Fibroblast of upper back skin (primary cell): Measurements from ENCODE around the gene IFI27.
A peak's percentile ranks its signal among the peaks of the same experiment; 100 is the strongest.

Experiments used
- DNase-seq: peaks from one replicate; pipeline ENCODE4 v3.0.0-alpha.2; 2013

IFI27 gene

DNA sequence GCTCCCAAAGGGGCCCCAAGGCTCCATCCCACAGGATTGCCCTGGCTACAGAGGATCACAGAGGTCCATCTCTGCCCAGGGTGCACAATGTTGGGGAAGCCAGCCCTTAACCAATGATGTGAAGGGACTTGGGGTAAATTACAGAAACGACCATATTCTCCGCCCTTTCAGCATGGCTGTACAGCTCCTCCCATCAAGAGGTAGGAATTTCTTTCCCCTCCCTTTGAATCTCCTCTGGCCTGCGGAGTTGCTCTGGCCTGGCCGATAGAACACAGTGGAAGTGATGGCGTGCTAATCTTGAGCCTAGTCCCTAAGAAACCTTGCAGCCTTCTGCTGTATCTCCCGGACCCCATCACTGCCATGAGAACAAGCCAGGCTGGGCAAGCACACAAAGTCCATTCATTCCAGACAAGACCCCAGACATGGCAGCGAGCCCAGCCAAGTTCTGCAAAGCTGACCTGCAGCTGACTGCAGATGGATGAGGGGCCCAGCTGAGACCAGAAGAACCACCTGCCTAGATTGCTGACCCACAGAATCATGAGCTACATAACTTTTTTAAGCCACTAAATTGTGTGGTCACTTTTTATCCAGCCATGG lies 6.9 kb upstream of the IFI27 start:
- no peak for DNase-seq

DNA sequence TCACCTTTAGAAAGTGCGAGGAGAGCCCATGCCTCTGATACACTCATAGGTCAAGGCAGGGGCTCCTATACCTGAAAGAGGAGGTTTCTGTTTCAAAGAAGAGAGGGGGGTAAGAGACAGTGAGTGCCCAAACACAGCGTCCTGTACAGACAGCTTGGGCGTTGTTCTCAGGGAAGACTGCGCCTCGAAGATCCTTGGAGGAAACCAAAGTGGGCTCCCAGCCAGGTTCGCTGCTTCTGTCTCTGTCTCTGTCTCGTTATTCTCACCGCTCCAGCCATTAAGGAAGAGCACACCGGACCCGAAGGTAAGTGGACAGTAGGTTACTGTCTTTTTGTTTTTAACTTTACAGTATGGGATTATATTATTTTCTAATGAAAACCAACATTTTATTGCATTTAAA lies 5.8 kb upstream of the IFI27 start:
- DNase-seq: no peak

GRCh38 chr14:94109915-94110250 lies 653 bp upstream of the IFI27 start:
- DNase-seq: no peak

DNA sequence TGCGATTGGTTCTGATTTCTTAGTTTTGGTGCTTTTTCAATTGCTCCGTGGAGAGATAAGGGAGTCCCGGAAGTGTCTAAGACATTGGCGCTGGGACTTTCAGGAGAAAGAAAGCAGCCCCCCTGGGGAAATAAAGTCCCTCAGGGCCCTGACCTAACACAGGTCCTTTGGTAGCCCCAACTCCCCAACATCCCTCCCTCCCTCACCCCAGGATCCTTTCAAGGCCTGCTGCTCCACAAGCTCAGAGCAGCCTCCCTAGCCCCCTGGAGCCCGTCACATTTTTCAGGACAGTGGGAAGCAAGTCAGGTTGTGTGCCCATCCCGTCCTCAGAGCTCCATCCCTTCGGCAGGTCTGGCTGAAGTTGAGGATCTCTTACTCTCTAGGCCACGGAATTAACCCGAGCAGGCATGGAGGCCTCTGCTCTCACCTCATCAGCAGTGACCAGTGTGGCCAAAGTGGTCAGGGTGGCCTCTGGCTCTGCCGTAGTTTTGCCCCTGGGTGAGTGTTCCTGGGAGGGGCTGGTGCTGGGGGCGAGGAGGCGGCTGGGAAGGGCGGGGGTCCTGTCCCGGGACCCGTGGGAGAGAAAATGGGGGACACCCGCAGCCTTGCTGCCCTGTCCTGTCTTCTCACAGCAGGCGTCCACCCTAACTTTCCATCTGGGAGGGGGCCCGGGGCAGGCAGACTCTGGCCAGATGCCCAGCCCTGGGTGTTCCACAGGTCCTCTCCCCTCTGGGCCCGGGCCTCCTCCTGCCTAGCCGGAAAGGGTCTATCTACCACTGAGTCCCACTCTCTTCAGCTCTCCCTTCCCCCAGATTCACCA lies 950 bp downstream of the IFI27 start:
- DNase-seq: no peak

GRCh38 chr14:94112513-94113063 lies 2.1 kb downstream of the IFI27 start:
- DNase-seq: no peak

DNA sequence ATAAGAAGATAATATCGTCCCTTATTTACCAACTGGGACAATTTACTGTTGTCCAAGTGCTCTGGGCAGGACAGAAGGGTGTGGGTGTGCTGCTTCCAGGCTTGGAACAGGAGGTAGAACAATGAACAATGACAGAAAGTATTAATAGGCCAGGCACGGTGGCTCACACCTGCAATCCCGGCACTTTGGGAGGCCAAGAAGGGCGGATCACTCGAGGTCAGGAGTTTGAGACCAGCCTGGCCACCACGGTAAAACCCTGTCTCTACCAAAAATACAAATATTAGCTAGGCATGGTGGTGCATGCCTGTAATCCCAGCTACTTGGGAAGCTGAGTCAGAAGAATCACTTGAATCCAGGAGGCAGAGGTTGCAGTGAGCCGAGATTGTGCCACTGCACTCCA lies 2.5 kb downstream of the IFI27 start:
- DNase-seq: no peak

GRCh38 chr14:94113490-94113889 lies 3.0 kb downstream of the IFI27 start:
- no peak for DNase-seq

DNA sequence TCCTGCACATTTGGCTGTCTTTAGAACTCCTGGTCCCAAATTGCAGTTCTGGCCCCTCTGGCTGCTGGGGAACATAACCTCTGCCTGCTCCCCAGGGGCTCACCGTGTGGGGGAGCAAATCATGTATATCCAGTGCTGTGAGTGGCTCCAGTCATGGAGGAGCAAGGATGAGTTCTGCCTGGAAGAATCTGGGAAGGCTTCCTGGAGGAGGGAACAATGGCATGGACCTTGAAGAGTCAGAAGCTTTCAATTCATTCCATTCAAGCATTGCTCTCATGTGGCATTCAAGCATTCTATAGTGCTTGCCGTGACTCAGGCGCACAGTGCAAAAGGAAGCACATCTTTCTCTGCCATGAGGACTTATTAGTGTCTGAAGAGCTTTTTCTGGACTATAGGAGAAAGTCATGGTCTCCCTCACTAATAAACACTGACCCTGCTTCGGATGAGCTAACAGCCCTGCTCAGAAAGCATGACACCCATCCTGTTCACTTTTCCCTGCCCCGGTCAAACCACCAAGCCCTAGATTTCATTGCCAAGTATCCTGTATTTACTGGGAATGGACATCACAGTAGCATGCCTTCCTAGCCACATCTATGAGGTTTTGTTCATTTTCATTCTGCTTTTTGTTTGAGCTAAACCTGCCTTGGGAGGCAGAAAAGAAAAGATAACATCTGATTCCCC lies 3.5 kb downstream of the IFI27 start:
- DNase-seq: no peak

DNA sequence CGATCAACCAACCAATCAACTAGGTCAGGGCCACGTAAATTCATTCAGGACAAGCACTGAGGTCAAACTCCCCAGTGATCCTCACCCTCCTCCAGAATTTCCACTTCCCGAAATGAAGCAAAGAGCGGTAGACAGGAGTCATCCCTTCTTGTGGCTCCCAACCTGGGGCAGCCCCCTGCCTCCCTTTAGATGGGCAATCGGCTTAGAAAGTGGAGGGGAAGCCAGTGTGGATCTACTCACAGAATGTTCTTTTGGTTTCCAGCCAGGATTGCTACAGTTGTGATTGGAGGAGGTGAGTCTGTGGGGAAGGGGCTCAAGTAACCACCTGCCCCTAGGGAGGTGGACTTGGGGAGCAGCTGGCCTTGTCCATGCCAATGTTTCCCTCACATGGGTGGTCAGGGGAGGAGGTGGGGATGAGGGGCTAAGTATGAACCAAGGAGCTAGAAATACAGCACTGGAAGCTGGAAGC lies 4.1 kb downstream of the IFI27 start:
- DNase-seq: no peak

DNA sequence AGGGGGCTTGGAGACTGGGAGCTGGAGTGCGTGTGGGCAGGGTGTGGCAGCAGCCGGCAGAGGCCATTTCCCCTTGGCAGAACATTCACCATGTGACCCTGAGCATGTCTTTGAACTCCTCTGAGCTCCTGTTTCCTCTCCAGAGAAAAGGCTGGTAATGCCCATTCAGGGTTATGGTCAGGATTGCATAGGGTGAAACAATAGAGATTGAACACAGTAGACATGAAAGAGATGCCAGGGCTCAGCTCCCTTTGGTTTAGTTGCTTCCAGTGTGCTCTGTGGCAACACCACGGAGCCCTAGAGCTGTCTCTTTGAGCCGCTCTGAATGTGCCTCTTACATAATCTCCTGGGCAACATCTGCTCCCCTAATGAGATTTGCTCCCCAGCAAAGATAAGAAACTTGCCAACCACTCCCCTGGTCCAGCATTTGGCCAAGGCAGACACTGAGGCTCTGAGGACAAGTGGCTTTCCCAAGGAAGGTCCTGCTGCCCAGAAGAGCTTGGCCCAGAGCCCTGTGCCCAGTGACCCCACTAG lies 4.6 kb downstream of the IFI27 start:
- DNase-seq: no peak

- no peak for DNase-seq
Measured at GRCh38 chr14:94115631-94116030, 5.1 kb downstream of the IFI27 start.

GRCh38 chr14:94116701-94117100 lies 6.2 kb downstream of the IFI27 start:
- no peak for DNase-seq

- DNase-seq: no peak
Measured at GRCh38 chr14:94117856-94118255, 7.3 kb downstream of the IFI27 start.

- DNase-seq: no peak
Measured at GRCh38 chr14:94119071-94119470, 8.5 kb downstream of the IFI27 start.

- peak; percentile 30 for DNase-seq
Measured at GRCh38 chr14:94120667-94121340, 10.3 kb downstream of the IFI27 start.

DNA sequence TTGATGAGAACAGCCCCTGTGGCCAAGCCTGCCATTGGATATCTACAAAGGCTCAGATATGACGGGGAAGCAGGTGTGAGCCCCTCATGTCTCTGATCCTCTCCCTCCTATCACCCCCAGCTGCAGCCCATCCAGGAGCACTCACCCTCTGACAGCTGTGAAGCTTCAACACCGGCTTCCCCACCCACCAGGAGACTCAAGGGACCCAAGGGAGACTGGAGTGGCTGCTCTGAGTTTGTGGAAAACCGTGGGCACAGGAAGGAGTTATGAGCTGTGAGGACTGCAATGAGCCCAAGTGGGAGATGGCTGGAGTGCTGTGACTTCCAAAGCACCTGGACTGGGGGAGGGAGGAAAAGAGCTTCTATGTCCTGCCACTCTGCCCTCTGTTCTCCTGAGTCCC lies 10.9 kb downstream of the IFI27 start:
- DNase-seq: no peak

DNA sequence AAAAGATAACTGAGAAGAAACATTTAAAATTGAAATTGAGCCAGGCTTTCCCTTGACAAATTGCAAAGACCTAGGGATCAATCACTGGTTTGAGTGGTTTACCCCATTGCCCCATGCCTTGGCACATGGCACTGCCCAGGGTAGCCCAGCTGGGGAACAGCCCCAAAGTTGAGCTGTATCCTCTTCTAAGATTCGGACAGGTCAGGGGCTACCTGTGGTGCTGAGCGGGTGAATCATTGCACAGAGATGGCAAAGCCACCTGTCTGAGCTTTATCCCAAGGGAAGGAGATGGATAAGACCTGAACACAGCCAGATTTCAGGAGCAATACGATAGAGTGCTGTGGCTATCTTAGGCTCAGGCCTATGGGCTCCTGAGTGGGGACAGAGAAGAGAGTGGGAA lies 11.9 kb downstream of the IFI27 start:
- no peak for DNase-seq

- DNase-seq: no peak
Measured at GRCh38 chr14:94123296-94123695, 12.8 kb downstream of the IFI27 start.

DNA sequence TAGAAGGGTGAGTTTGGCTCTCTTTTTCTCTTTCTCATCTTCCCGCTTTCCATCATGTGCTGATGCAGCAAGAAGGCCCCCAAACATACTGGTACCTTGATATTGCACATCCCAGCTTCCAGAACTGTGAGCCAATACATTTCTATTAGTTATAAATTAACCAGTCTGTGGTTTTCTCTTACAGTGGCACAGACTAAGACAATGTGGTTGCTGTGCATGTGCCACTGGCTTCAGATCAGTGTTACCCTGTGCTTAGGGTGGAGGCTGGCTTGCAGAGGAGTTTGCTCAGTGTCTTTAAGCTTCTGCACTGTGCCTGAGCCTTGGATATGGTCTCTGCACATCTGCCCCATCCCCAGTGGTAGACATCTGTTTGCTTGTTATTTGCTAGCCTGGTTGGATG lies 13.3 kb downstream of the IFI27 start:
- DNase-seq: no peak

GRCh38 chr14:94124582-94125377 lies 14.2 kb downstream of the IFI27 start:
- no peak for DNase-seq

GRCh38 chr14:94125659-94126418 lies 15.3 kb downstream of the IFI27 start:
- no peak for DNase-seq

GRCh38 chr14:94126419-94126677 lies 15.8 kb downstream of the IFI27 start:
- no peak for DNase-seq
